Esophagus squamous epithelium (tissue), 5 donors: ENCODE data around the gene CCDC102A. TPM values are rescaled to one million over a fixed set of nuclear protein-coding genes. Genes with fewer than 3 reads are reported as not detected.

ENCODE experiments used
- DNase-seq: peaks from one replicate; lab custom pipeline; 2025; lab: John Stamatoyannopoulos, UW
- H3K27ac ChIP-seq, 4 donors: fragments of 200-600 bp; sonication (generic); one replicate each; pipeline ENCODE4 v1.5.1; 2016 to 2019; ENCODE audit warnings: mild to moderate bottlenecking in 1 of 4
- H3K27me3 ChIP-seq, 4 donors: fragments of 200-600 bp; sonication (generic); 1 replicate in 3 of 4; 2 replicates in 1 of 4; pipeline versions ENCODE4 v1.5.1 to v1.6.0; 2017 to 2021; ENCODE audit warnings: antibody characterized with exemption in 1 of 4
- H3K36me3 ChIP-seq, 3 donors: fragments of 200-600 bp; sonication (generic); one replicate each; pipeline ENCODE4 v1.5.1; 2016 to 2019
- H3K4me1 ChIP-seq, 3 donors: fragments of 200-600 bp; sonication (generic); one replicate each; pipeline ENCODE4 v1.5.1; 2017 to 2019
- H3K4me3 ChIP-seq, 4 donors: fragments of 200-600 bp; sonication (generic); 1 replicate in 3 of 4; 2 replicates in 1 of 4; pipeline ENCODE4 v1.5.1; 2016 to 2019; ENCODE audit warnings: mild to moderate bottlenecking in 2 of 4, moderate library complexity in 1 of 4
- H3K9me3 ChIP-seq, 3 donors: fragments of 200-600 bp; sonication (generic); one replicate each; pipeline ENCODE4 v1.5.1; 2016 to 2019
- CTCF ChIP-seq, 6 experiments: fragments of 450-650 bp in 4 of 6; fragments of 200-600 bp in 2 of 6; sonication (generic) in 2 of 6; IDR thresholded peaks; one replicate each; pipeline ENCODE4 v1.5.1; 2016 to 2019; ENCODE audit warnings: antibody characterized with exemption in 6 of 6, mild to moderate bottlenecking in 4 of 6, moderate library complexity in 4 of 6
- POLR2A ChIP-seq, 4 donors: fragments of 450-650 bp; IDR thresholded peaks; one replicate each; pipeline ENCODE4 v1.6.1; 2017; ENCODE audit warnings: antibody characterized with exemption in 4 of 4, mild to moderate bottlenecking in 4 of 4, moderate library complexity in 3 of 4
- WGBS, 2 donors: methylation state at CpG; one replicate each; pipeline ENCODE4 v1.1.5; 2018; 5-methylcytosine and 5-hydroxymethylcytosine counted together
- intact Hi-C: fragments of 100-400 bp; cut with DNase I; formaldehyde crosslinking; loops from one replicate; pipeline ENCODE4 v1.15.0; 2022
- total RNA-seq, 4 donors: library from RNA; depleted of rRNA; stranded (reverse); fragments of >200 nt; gene quantifications; one replicate each; pipeline ENCODE4 v1.1.0, GENCODE V29; 2016
- donor health status: DM: yes; HTN: yes; CAD: no.

CCDC102A gene
- total RNA-seq, 4 donors from 2014 or later, result 3.5 to 10.9 (median 6.9) TPM

- Histone ChIP-seq H3K27me3 (no peaks in the 10 kb centered on the region), H3K36me3 (peaks cover 0 to 24% (median 0%) of the 10 kb centered on the region in 3 donors), H3K4me1 (peaks cover 0 to 19% (median 14%) of the 10 kb centered on the region in 3 donors), H3K4me3 (no peak overlapping the region), H3K9me3 (no peaks in the 10 kb centered on the region), H3K27ac (no peak overlapping the region)
- intact Hi-C loops, result loop anchor here (10.0 kb wide), 2 partner anchors 51 to 221 kb away; no protein-coding TSS in a partner anchor
- TF ChIP-seq CTCF (IDR thresholded peaks at IDR 0.05) (no peak), POLR2A (IDR thresholded peaks at IDR 0.05) (no peak)
- no peak for DNase-seq
- 88 to 89% methylated on average over 11 to 13 of the region's 18 CpGs for WGBS, 2 donors
Observed at GRCh38 chr16:57525761-57526160, 10.6 kb downstream of the CCDC102A start.

GRCh38 chr16:57522960-57523359, 13.4 kb downstream of the CCDC102A start:
- H3K4me1 ChIP-seq, result peaks cover 3 to 6% (median 5%) of the 10 kb centered on the region in 3 donors
- H3K9me3 ChIP-seq, result no peaks in the 10 kb centered on the region
- TF ChIP-seq POLR2A (IDR thresholded peaks at IDR 0.05) (no peak), CTCF (IDR thresholded peaks at IDR 0.05) (no peak)
- peaks cover 0 to 19% (median 4%) of the 10 kb centered on the region in 3 donors for H3K36me3 ChIP-seq
- no peak for DNase-seq
- no peaks in the 10 kb centered on the region for H3K27me3 ChIP-seq
- WGBS, 2 donors, result 82 to 85% methylated on average over 6 to 8 of the region's 8 CpGs
- no peak overlapping the region for H3K27ac ChIP-seq
- H3K4me3 ChIP-seq, result no peak overlapping the region
- intact Hi-C loops, result loop anchor here (10.0 kb wide), 2 partner anchors 48 to 218 kb away; no protein-coding TSS in a partner anchor

DNA sequence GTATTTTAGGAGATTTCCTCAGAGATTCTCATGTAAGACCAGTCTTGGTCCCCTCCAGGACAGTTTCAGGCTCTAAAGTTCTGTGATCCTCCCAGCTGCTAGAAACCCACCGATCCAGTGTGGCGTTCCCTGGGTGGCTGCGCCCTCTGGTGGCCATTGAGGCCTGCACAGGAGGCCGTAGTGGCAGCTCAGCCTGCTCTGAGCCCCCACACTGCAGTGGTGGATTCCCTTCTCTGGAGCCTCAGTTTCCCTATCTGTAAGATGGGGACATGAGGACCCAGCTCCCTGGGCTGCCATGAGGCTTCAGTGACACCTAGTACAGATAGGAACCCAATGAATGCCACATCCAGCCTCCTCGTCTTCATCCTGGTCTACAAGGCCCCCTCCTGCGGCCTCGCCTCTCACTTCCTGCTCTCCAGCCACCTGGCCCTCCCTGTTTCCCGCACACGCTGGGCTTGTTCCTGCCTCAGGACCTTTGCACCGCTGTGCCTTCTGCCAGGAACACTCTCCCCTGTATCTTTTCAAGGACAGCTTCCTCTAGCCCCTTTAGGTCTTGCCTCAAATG, 16.5 kb downstream of the CCDC102A start:
- H3K27ac ChIP-seq, result no peak overlapping the region
- H3K36me3 ChIP-seq, result peaks cover 0 to 34% (median 6%) of the 10 kb centered on the region in 3 donors
- H3K4me3 ChIP-seq, result no peak overlapping the region
- intact Hi-C loops, result loop anchor here (10.0 kb wide), 2 partner anchors 45 to 215 kb away; no protein-coding TSS in a partner anchor
- H3K27me3 ChIP-seq, result no peaks in the 10 kb centered on the region
- H3K9me3 ChIP-seq, result no peaks in the 10 kb centered on the region
- H3K4me1 ChIP-seq, result peaks cover 3 to 8% (median 5%) of the 10 kb centered on the region in 3 donors
- no peak for TF ChIP-seq POLR2A (IDR thresholded peaks at IDR 0.05)
- TF ChIP-seq CTCF (IDR thresholded peaks at IDR 0.05), result peak; percentile 90 to 96 (median 92)
- 54 to 57% methylated on average over 6 of the region's 10 CpGs for WGBS, 2 donors
- DNase-seq, result no peak

DNA sequence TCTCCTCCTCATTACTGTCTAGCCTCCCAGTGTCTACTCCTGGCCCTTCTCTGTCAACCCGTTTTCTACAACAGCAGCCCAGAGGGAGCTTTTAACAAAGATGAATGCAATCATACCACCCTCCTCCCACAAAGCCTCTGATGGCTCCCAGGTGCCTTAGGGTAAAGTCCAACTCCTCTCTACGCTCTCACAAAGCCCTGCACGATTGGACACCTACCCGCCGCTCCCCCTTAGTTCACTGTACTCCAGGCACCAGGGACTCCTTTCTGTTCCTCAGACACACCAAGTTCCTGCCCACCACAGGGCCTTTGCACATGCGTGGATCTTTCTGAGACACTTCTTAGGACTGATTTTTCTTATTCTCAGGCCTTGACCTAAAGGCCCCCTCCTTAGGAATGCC, 17.4 kb downstream of the CCDC102A start:
- intact Hi-C loops, result no loop called here
- no peak for TF ChIP-seq CTCF (IDR thresholded peaks at IDR 0.05)
- no peak for TF ChIP-seq POLR2A (IDR thresholded peaks at IDR 0.05)
- Histone ChIP-seq H3K4me1 (peaks cover 3 to 15% (median 5%) of the 10 kb centered on the region in 3 donors), H3K36me3 (peaks cover 0 to 44% (median 6%) of the 10 kb centered on the region in 3 donors), H3K27me3 (no peaks in the 10 kb centered on the region), H3K9me3 (no peaks in the 10 kb centered on the region), H3K4me3 (no peak overlapping the region), H3K27ac (no peak overlapping the region)
- 94 to 96% methylated on average over 6 of the region's 6 CpGs for WGBS, 2 donors
- DNase-seq, result no peak

GRCh38 chr16:57518520-57518919, 17.9 kb downstream of the CCDC102A start:
- peak overlapping the region in 1 of 4 donors; percentile 9 for H3K27ac ChIP-seq
- no peak for DNase-seq
- intact Hi-C loops, result no loop called here
- no peaks in the 10 kb centered on the region for H3K27me3 ChIP-seq
- no peaks in the 10 kb centered on the region for H3K9me3 ChIP-seq
- H3K4me1 ChIP-seq, result peaks cover 3 to 15% (median 5%) of the 10 kb centered on the region in 3 donors
- H3K36me3 ChIP-seq, result peaks cover 0 to 48% (median 6%) of the 10 kb centered on the region in 3 donors
- TF ChIP-seq POLR2A (IDR thresholded peaks at IDR 0.05) (no peak), CTCF (IDR thresholded peaks at IDR 0.05) (no peak)
- no peak overlapping the region for H3K4me3 ChIP-seq
- WGBS, 2 donors, result 60 to 94% methylated on average over 1 to 13 of the region's 13 CpGs
